H1 (cell line): ENCODE results near the gene TEX44. TPM values are rescaled to one million over a fixed set of nuclear protein-coding genes. Genes with fewer than 3 reads are reported as not detected.

ENCODE experiments used
- CTCF ChIA-PET: fragments of 300-600 bp; sonication (Branson Sonifier 250); formaldehyde crosslinking; loops from one replicate; lab custom pipeline; 2021; ENCODE audit not compliant: partially characterized antibody; lab: Charles Lee
- POLR2A ChIA-PET: fragments of 300-600 bp; sonication (Branson Sonifier 250); formaldehyde crosslinking; loops from one replicate; lab custom pipeline; 2021; ENCODE audit warnings: inconsistent platforms; ENCODE audit not compliant: partially characterized antibody; lab: Charles Lee
- DNase-seq, 2 experiments: peaks; one replicate each; pipeline versions ENCODE4 v3.0.0 to v3.0.0-alpha.2; 2010 to 2022; ENCODE audit warnings: low spot score in 2 of 2, low read depth in 1 of 2, mixed read lengths in 1 of 2
- FAIRE-seq: peaks from 2 replicates; lab custom pipeline; 2011; peaks lifted over from hg19 to GRCh38; lab: Jason Lieb, UNC
- H2AFZ ChIP-seq: 2 replicates; pipeline ENCODE4 v1.8.1; 2012; ENCODE audit warnings: low read length, inconsistent platforms
- H2AK5ac ChIP-seq: 2 replicates; pipeline ENCODE4 v1.6.1; 2013; ENCODE audit warnings: low read depth, low read length
- H2BK120ac ChIP-seq: replicated peaks from 2 replicates; pipeline ENCODE3; 2013; ENCODE audit warnings: low read depth, low read length, inconsistent platforms
- H2BK12ac ChIP-seq: 2 replicates; pipeline ENCODE4 v1.6.1; 2013; ENCODE audit warnings: low read depth, low read length
- H2BK15ac ChIP-seq: 2 replicates; pipeline ENCODE4 v1.6.1; 2013; ENCODE audit warnings: low read length
- H2BK20ac ChIP-seq: 2 replicates; pipeline ENCODE4 v1.6.1; 2013; ENCODE audit warnings: low read length
- H2BK5ac ChIP-seq: 2 replicates; pipeline ENCODE4 v1.6.1; 2013; ENCODE audit warnings: low read depth, low read length
- H3K14ac ChIP-seq: 2 replicates; pipeline ENCODE4 v1.6.1; 2013; ENCODE audit warnings: inconsistent platforms; ENCODE audit not compliant: insufficient read length
- H3K18ac ChIP-seq: 2 replicates; pipeline ENCODE4 v1.6.1; 2013; ENCODE audit warnings: low read length; ENCODE audit errors: extremely low read depth
- H3K23ac ChIP-seq: 2 replicates; pipeline ENCODE4 v1.6.1; 2013; ENCODE audit warnings: inconsistent platforms; ENCODE audit not compliant: insufficient read length
- H3K23me2 ChIP-seq: 2 replicates; pipeline ENCODE4 v1.6.1; 2013; ENCODE audit warnings: low read depth, low read length
- H3K27ac ChIP-seq: 2 replicates; pipeline ENCODE4 v1.6.1; 2011; ENCODE audit warnings: low read depth, low read length, inconsistent platforms
- H3K27me3 ChIP-seq, 4 experiments: replicated peaks in 1 of 4; 1 replicate in 1 of 4; 2 replicates in 3 of 4; pipeline versions ENCODE4 v1.6.1 to v1.8.1; 2011 to 2013; ENCODE audit warnings: low read length in 3 of 4, mild to moderate bottlenecking in 3 of 4, inconsistent platforms in 2 of 4, mixed read lengths in 2 of 4, moderate library complexity in 1 of 4; ENCODE audit not compliant: control insufficient read depth in 3 of 4, insufficient read depth in 3 of 4; ENCODE audit errors: extremely low read depth in 1 of 4
- H3K36me3 ChIP-seq, 4 experiments: 2 replicates each; pipeline versions ENCODE4 v1.6.1 to v1.8.1; 2011 to 2013; ENCODE audit warnings: mild to moderate bottlenecking in 4 of 4, low read length in 3 of 4, moderate library complexity in 2 of 4, control low read depth in 1 of 4, inconsistent platforms in 1 of 4; ENCODE audit not compliant: insufficient read depth in 4 of 4, control insufficient read depth in 2 of 4
- H3K4ac ChIP-seq: replicated peaks from 2 replicates; pipeline ENCODE3; 2013; ENCODE audit warnings: low read length, low read depth, mixed read lengths, inconsistent platforms; ENCODE audit not compliant: insufficient read length
- H3K4me1 ChIP-seq, 4 experiments: replicated peaks in 1 of 4; 1 replicate in 1 of 4; 2 replicates in 3 of 4; pipeline versions ENCODE4 v1.6.1 to v1.8.1; 2011 to 2013; ENCODE audit warnings: low read length in 3 of 4, inconsistent platforms in 2 of 4, mixed read lengths in 1 of 4; ENCODE audit not compliant: insufficient read depth in 4 of 4, control insufficient read depth in 3 of 4
- H3K4me2 ChIP-seq, 2 experiments: 2 replicates each; pipeline versions ENCODE4 v1.6.1 to v1.8.1; 2011 to 2013; ENCODE audit warnings: low read depth in 2 of 2, low read length in 2 of 2, control low read depth in 1 of 2, inconsistent platforms in 1 of 2, mild to moderate bottlenecking in 1 of 2; ENCODE audit not compliant: insufficient read depth in 1 of 2
- H3K4me3 ChIP-seq, 4 experiments: fragments of 200-600, 300-600 bp in 1 of 4; sonication (generic), shearing (Covaris generic), sonication (Bioruptor Twin) in 1 of 4; 2 replicates each; pipeline versions ENCODE4 v1.5.1 to v1.8.1; 2011 to 2016; ENCODE audit warnings: low read length in 4 of 4, low read depth in 3 of 4, control low read depth in 2 of 4, inconsistent platforms in 2 of 4, mild to moderate bottlenecking in 2 of 4, mixed read lengths in 1 of 4, moderate library complexity in 1 of 4; ENCODE audit not compliant: insufficient read depth in 2 of 4; ENCODE audit errors: extremely low read depth in 1 of 4
- H3K56ac ChIP-seq: replicated peaks from 2 replicates; pipeline ENCODE3; 2013; ENCODE audit warnings: low read depth, mild to moderate bottlenecking, mixed read lengths, low read length, inconsistent platforms; ENCODE audit not compliant: insufficient read length
- H3K79me1 ChIP-seq: 2 replicates; pipeline ENCODE4 v1.6.1; 2013; ENCODE audit warnings: low read depth, low read length, control low read depth
- H3K79me2 ChIP-seq, 2 experiments: 2 replicates each; pipeline versions ENCODE4 v1.6.1 to v1.8.1; 2012 to 2013; ENCODE audit warnings: low read length in 2 of 2, mild to moderate bottlenecking in 2 of 2, inconsistent platforms in 1 of 2; ENCODE audit not compliant: insufficient read depth in 2 of 2, control insufficient read depth in 1 of 2
- H3K9ac ChIP-seq, 4 experiments: replicated peaks in 1 of 4; 1 replicate in 1 of 4; 2 replicates in 3 of 4; pipeline versions ENCODE4 v1.6.1 to v1.8.1; 2011 to 2013; ENCODE audit warnings: low read depth in 3 of 4, low read length in 3 of 4, control low read depth in 2 of 4, mild to moderate bottlenecking in 2 of 4, moderate library complexity in 2 of 4, inconsistent platforms in 1 of 4; ENCODE audit errors: extremely low read depth in 1 of 4
- H3K9me3 ChIP-seq, 2 experiments: 2 replicates each; pipeline versions ENCODE4 v1.6.1 to v1.8.1; 2012 to 2013; ENCODE audit warnings: mild to moderate bottlenecking in 2 of 2, moderate library complexity in 2 of 2, control low read depth in 1 of 2, inconsistent platforms in 1 of 2, low read depth in 1 of 2, low read length in 1 of 2, mixed read lengths in 1 of 2; ENCODE audit not compliant: insufficient read depth in 2 of 2
- H4K20me1 ChIP-seq, 2 experiments: replicated peaks in 1 of 2; 2 replicates each; pipeline versions ENCODE3 to v1.8.1; 2011 to 2013; ENCODE audit warnings: inconsistent platforms in 2 of 2, low read length in 2 of 2, mild to moderate bottlenecking in 1 of 2; ENCODE audit not compliant: insufficient read depth in 2 of 2, control insufficient read depth in 1 of 2
- H4K5ac ChIP-seq: 2 replicates; pipeline ENCODE4 v1.6.1; 2013; ENCODE audit warnings: low read length, low read depth, mixed read lengths, inconsistent platforms; ENCODE audit not compliant: insufficient read length
- H4K8ac ChIP-seq: 2 replicates; pipeline ENCODE4 v1.8.0; 2013; ENCODE audit warnings: mild to moderate bottlenecking, moderate library complexity, low read length, inconsistent platforms; ENCODE audit not compliant: insufficient read depth; ENCODE audit errors: extremely low read depth
- H4K91ac ChIP-seq: replicated peaks from 2 replicates; pipeline ENCODE3; 2013; ENCODE audit warnings: low read length, mixed read lengths, inconsistent platforms; ENCODE audit not compliant: insufficient read length
- BACH1 ChIP-seq: IDR thresholded peaks from 2 replicates; pipeline ENCODE4 v1.6.1; 2012; ENCODE audit warnings: low read length, improper control_type of control experiment
- BCL11A ChIP-seq, 2 experiments: IDR thresholded peaks; one replicate each; pipeline ENCODE4 v1.6.1; 2011; ENCODE audit warnings: low read depth in 2 of 2, low read length in 2 of 2, mild to moderate bottlenecking in 2 of 2
- CEBPB ChIP-seq: IDR thresholded peaks from 2 replicates; pipeline ENCODE4 v1.6.1; 2012; ENCODE audit warnings: low read depth, low read length
- E2F6 ChIP-seq: IDR thresholded peaks from 2 replicates; pipeline ENCODE4 v1.6.1; 2012; ENCODE audit warnings: inconsistent platforms
- EGR1 ChIP-seq: IDR thresholded peaks from 2 replicates; pipeline ENCODE4 v1.6.1; 2011; ENCODE audit warnings: low read depth, low read length, borderline replicate concordance
- EZH2 ChIP-seq: fragments of 200-600 bp; sonication (generic); IDR thresholded peaks from 2 replicates; pipeline ENCODE4 v1.7.1; 2012; ENCODE audit warnings: low read depth, mild to moderate bottlenecking, moderate library complexity, low read length, inconsistent platforms; ENCODE audit not compliant: severe bottlenecking
- HDAC2 ChIP-seq, 2 experiments: fragments of 300-600 bp in 1 of 2; sonication (generic) in 1 of 2; IDR thresholded peaks; 2 replicates each; pipeline ENCODE4 v1.6.1; 2011 to 2012; ENCODE audit warnings: low read depth in 2 of 2, low read length in 2 of 2, mild to moderate bottlenecking in 2 of 2, moderate library complexity in 2 of 2, borderline replicate concordance in 1 of 2, inconsistent platforms in 1 of 2
- JUND ChIP-seq: IDR thresholded peaks from 2 replicates; pipeline ENCODE4 v1.6.1; 2011; ENCODE audit warnings: mild to moderate bottlenecking, improper control_type of control experiment, low read length
- TAF7 ChIP-seq: optimal IDR thresholded peaks from 2 replicates; pipeline ENCODE3; 2011; ENCODE audit warnings: low read depth, mild to moderate bottlenecking, inconsistent platforms, low read length, moderate library complexity, borderline replicate concordance
- ZNF274 ChIP-seq: IDR thresholded peaks from 2 replicates; pipeline ENCODE4 v1.7.0; 2012; ENCODE audit warnings: low read length, borderline replicate concordance; ENCODE audit errors: extremely low read depth
- WGBS, 2 experiments: shearing (Covaris generic) in 1 of 2; methylation state at CpG; one replicate each; pipeline versions ENCODE4 v1.1.6 to v1.1.7; 2013 to 2015; ENCODE audit warnings: low lambda C conversion rate in 2 of 2, mixed read lengths in 2 of 2, inconsistent platforms in 1 of 2, low coverage in 1 of 2, missing lambda C conversion rate in 1 of 2; ENCODE audit not compliant: insufficient replicate concordance in 2 of 2, insufficient coverage in 1 of 2, insufficient read length in 1 of 2; ENCODE audit errors: extremely low coverage in 1 of 2, missing lambda C conversion rate in 1 of 2; 5-methylcytosine and 5-hydroxymethylcytosine counted together
- polyA plus RNA-seq, 7 experiments: library from polyadenylated mRNA; depleted of rRNA in 3 of 7; stranded (reverse) in 5 of 7; unstranded in 2 of 7; fragments of >200 nt in 5 of 7; fragments of 200-250 nt in 2 of 7; gene quantifications; 1 replicate in 5 of 7; 2 replicates in 1 of 7; 4 replicates in 1 of 7; pipeline versions ENCODE4 v1.2.1 to v1.2.3, GENCODE V29; 2011 to 2013; ENCODE audit warnings: missing spikeins in 2 of 7, mixed read lengths in 2 of 7
- total RNA-seq: library from RNA; stranded (reverse); fragmentation: NEBNext Ultra II Directional; extraction: Animal tissue kit (Norgen Biotek cat#: 25700); gene quantifications from 2 replicates; pipeline ENCODE4 v1.2.1, GENCODE V29; 2021

TEX44 gene
- total and polyA plus RNA-seq, 2 of the 8 experiments (the other 6 are each of a cell fraction or from before 2014, with no cell fraction given) = not detected

GRCh38 chr2:231642631-231643494, 50.2 kb downstream of the TEX44 start:
- Histone ChIP-seq H2BK5ac (peak overlapping the region; percentile 47; the same call in 1 of the 2 replicates), H3K27me3 (no peaks in the 10 kb centered on the region), H3K79me2 (no peaks in the 10 kb centered on the region), H3K23me2 (no peaks in the 10 kb centered on the region), H2BK120ac (no peak overlapping the region), H3K9ac (no peak overlapping the region), H3K36me3 (no peaks in the 10 kb centered on the region), H4K91ac (peak overlapping the region; percentile 41), H4K20me1 (no peaks in the 10 kb centered on the region), H3K4me1 (peaks cover 3 to 9% (median 3%) of the 10 kb centered on the region in 4 experiments; a peak in 5 of 7 replicates), H3K18ac (peak overlapping the region; percentile 53), H3K4ac (peak overlapping the region; percentile 80), H3K27ac (no peak overlapping the region), H3K4me3 (no peak overlapping the region), H3K23ac (no peak overlapping the region), H2BK20ac (peak overlapping the region; percentile 82), H3K14ac (no peak overlapping the region), H3K79me1 (no peaks in the 10 kb centered on the region), H2AK5ac (no peak overlapping the region), H4K5ac (no peak overlapping the region), H3K56ac (no peak overlapping the region), H4K8ac (no peak overlapping the region; the same call in 1 of the 2 replicates), H3K4me2 (no peak overlapping the region), H3K9me3 (no peaks in the 10 kb centered on the region), H2BK15ac (peak overlapping the region; percentile 97; the same call in 1 of the 2 replicates), H2AFZ (peak overlapping the region; percentile 84; the same call in 1 of the 2 replicates), H2BK12ac (no peak overlapping the region)
- FAIRE-seq (no peak), DNase-seq (no peak)
- CTCF ChIA-PET = interaction anchor here (1.0 to 4.8 kb wide), 9 partner anchors 9 to 72 kb away, joined by 3 to 42 read pairs (median 5); no protein-coding TSS in a partner anchor
- POLR2A ChIA-PET = interaction anchor here (0.9 to 2.4 kb wide), 9 partner anchors 9 to 65 kb away, joined by 3 to 15 read pairs (median 3); partner anchors contain the start of gene PTMA
- WGBS, 2 experiments = 90% methylated on average over 30 of the region's 30 CpGs; no CpG with 5 or more reads in 1 of the 2 experiments
- TF ChIP-seq JUND (no peak), TAF7 (no peak), EGR1 (no peak), E2F6 (no peak), EZH2 (no peak), CEBPB (no peak), BACH1 (no peak), ZNF274 (no peak), HDAC2 (IDR thresholded peaks at IDR 0.05; ENCODE audit: borderline replicate concordance in 1 of 2, low read depth in 2 of 2, low read length in 2 of 2) (no peak), BCL11A (IDR thresholded peaks at IDR 0.05; ENCODE audit: low read depth in 2 of 2, low read length in 2 of 2) (no peak)
